HepG2 (cell line): ENCODE data around the gene GFRA4. TPM values are rescaled to one million over a fixed set of nuclear protein-coding genes. Genes with fewer than 3 reads are reported as not detected.

ENCODE experiments used
- ATAD3A ChIP-seq: sonication (generic); formaldehyde crosslinking; IDR thresholded peaks from 2 replicates; pipeline ENCODE4 v1.4.0; 2020; ENCODE audit warnings: missing genetic modification reagents
- BORCS8-MEF2B ChIP-seq: sonication (generic); formaldehyde crosslinking; IDR thresholded peaks from 2 replicates; pipeline ENCODE4 v1.8.0; 2022; ENCODE audit warnings: mild to moderate bottlenecking, missing genetic modification reagents
- FOXO4 ChIP-seq: sonication (generic); formaldehyde crosslinking; conservative IDR thresholded peaks from 2 replicates; pipeline ENCODE4 v1.8.1; 2023; ENCODE audit warnings: missing genetic modification reagents
- GATAD1 ChIP-seq: IDR thresholded peaks from 2 replicates; pipeline ENCODE4 v1.6.1; 2016; ENCODE audit warnings: missing genetic modification reagents, missing compliant biosample characterization
- HNRNPK ChIP-seq: fragments of 200-400 bp; formaldehyde crosslinking; IDR thresholded peaks from 2 replicates; pipeline ENCODE4 v1.6.1; 2018; ENCODE audit warnings: low read length, low read depth, moderate library complexity, mild to moderate bottlenecking; ENCODE audit not compliant: poor library complexity, severe bottlenecking
- HOXA9 ChIP-seq: sonication (generic); formaldehyde crosslinking; IDR thresholded peaks from 2 replicates; pipeline ENCODE4 v1.8.1; 2022; ENCODE audit warnings: missing genetic modification reagents, mild to moderate bottlenecking, moderate library complexity, borderline replicate concordance
- KAT7 ChIP-seq: IDR thresholded peaks from 2 replicates; pipeline ENCODE4 v1.6.1; 2018; ENCODE audit warnings: borderline replicate concordance, missing compliant biosample characterization
- KLF13 ChIP-seq: sonication (generic); formaldehyde crosslinking; IDR thresholded peaks from 2 replicates; pipeline ENCODE4 v1.4.0; 2020; ENCODE audit warnings: mild to moderate bottlenecking, missing genetic modification reagents
- KLF16 ChIP-seq, 2 experiments: sonication (generic) in 1 of 2; formaldehyde crosslinking in 1 of 2; IDR thresholded peaks; 2 replicates each; pipeline versions ENCODE4 v1.6.1 to v1.8.0; 2016 to 2023; ENCODE audit warnings: missing genetic modification reagents in 2 of 2, missing compliant biosample characterization in 1 of 2
- RFX3 ChIP-seq: IDR thresholded peaks from 2 replicates; pipeline ENCODE4 v1.6.1; 2016; ENCODE audit warnings: missing biosample characterization, missing genetic modification reagents
- RFXANK ChIP-seq: IDR thresholded peaks from 2 replicates; pipeline ENCODE4 v1.6.1; 2016
- RNF2 ChIP-seq: fragments of 450-650 bp; conservative IDR thresholded peaks from 2 replicates; pipeline ENCODE4 v1.6.1; 2016; ENCODE audit warnings: low read depth
- XRCC5 ChIP-seq: fragments of 200-400 bp; formaldehyde crosslinking; optimal IDR thresholded peaks from 2 replicates; pipeline ENCODE3; 2017; ENCODE audit warnings: mild to moderate bottlenecking, low read length
- ZBTB3 ChIP-seq: sonication (generic); formaldehyde crosslinking; IDR thresholded peaks from 2 replicates; pipeline ENCODE4 v1.4.0; 2020; ENCODE audit warnings: low read depth, mild to moderate bottlenecking, moderate library complexity, missing genetic modification reagents, borderline replicate concordance
- ZBTB34 ChIP-seq: sonication (generic); formaldehyde crosslinking; IDR thresholded peaks from 2 replicates; pipeline ENCODE4 v1.8.0; 2022; ENCODE audit warnings: mild to moderate bottlenecking, missing genetic modification reagents
- ZFY ChIP-seq: sonication (generic); formaldehyde crosslinking; IDR thresholded peaks from 2 replicates; pipeline ENCODE4 v1.4.0; 2020; ENCODE audit warnings: missing genetic modification reagents
- ZNF280B ChIP-seq: sonication (generic); formaldehyde crosslinking; IDR thresholded peaks from 2 replicates; pipeline ENCODE4 v1.5.0; 2020; ENCODE audit warnings: missing genetic modification reagents, mild to moderate bottlenecking, borderline replicate concordance
- ZNF317 ChIP-seq: sonication (generic); formaldehyde crosslinking; IDR thresholded peaks from 2 replicates; pipeline ENCODE4 v1.5.0; 2020; ENCODE audit warnings: mild to moderate bottlenecking, missing genetic modification reagents
- ZNF33A ChIP-seq: sonication (generic); formaldehyde crosslinking; IDR thresholded peaks from 2 replicates; pipeline ENCODE4 v1.5.1; 2020; ENCODE audit warnings: missing genetic modification reagents, mild to moderate bottlenecking, moderate library complexity, borderline replicate concordance
- ZNF432 ChIP-seq: sonication (generic); formaldehyde crosslinking; IDR thresholded peaks from 2 replicates; pipeline ENCODE4 v1.5.0; 2020; ENCODE audit warnings: missing genetic modification reagents, mild to moderate bottlenecking, borderline replicate concordance
- ZNF530 ChIP-seq: sonication (generic); formaldehyde crosslinking; IDR thresholded peaks from 2 replicates; pipeline ENCODE4 v1.5.0; 2020; ENCODE audit warnings: low read depth, mild to moderate bottlenecking, missing genetic modification reagents
- ZNF558 ChIP-seq: sonication (generic); formaldehyde crosslinking; IDR thresholded peaks from 2 replicates; pipeline ENCODE4 v1.9.0; 2022; ENCODE audit warnings: mild to moderate bottlenecking, missing genetic modification reagents, borderline replicate concordance
- ZNF704 ChIP-seq: sonication (generic); formaldehyde crosslinking; IDR thresholded peaks from 2 replicates; pipeline ENCODE4 v1.8.1; 2023; ENCODE audit warnings: mild to moderate bottlenecking, inconsistent platforms, moderate library complexity, missing genetic modification reagents, borderline replicate concordance
- ZNF766 ChIP-seq: sonication (generic); formaldehyde crosslinking; IDR thresholded peaks from 2 replicates; pipeline ENCODE4 v1.5.0; 2020; ENCODE audit warnings: missing genetic modification reagents, borderline replicate concordance
- ZSCAN30 ChIP-seq: sonication (generic); formaldehyde crosslinking; IDR thresholded peaks from 2 replicates; pipeline ENCODE4 v1.5.0; 2020; ENCODE audit warnings: mild to moderate bottlenecking, missing genetic modification reagents
- polyA plus RNA-seq, 8 experiments: library from polyadenylated mRNA; depleted of rRNA in 3 of 8; stranded (reverse) in 7 of 8; unstranded in 1 of 8; fragments of >200 nt; fragmentation: Illumina TruSeq in 4 of 8; extraction: Trizol in 4 of 8; gene quantifications; 2 replicates each; pipeline versions ENCODE4 v1.2.1 to v1.2.3, GENCODE V29; 2011 to 2016; ENCODE audit warnings: low read depth in 4 of 8, missing spikeins in 1 of 8, mixed read lengths in 1 of 8; ENCODE audit not compliant: insufficient read depth in 1 of 8
- total RNA-seq, 5 experiments: library from RNA; depleted of rRNA; stranded (reverse); fragments of >200 nt; fragmentation: Illumina TruSeq; extraction: Trizol; gene quantifications; 2 replicates each; pipeline ENCODE4 v1.2.3, GENCODE V29; 2016; ENCODE audit warnings: low read depth in 1 of 5

The GFRA4 gene
- total and polyA plus RNA-seq, 2 of the 13 experiments (the other 11 are each of a cell fraction or from before 2014, with no cell fraction given): not detected

- TF ChIP-seq ZBTB3 (CRISPR knock-in tag) (no peak), ZFY (CRISPR knock-in tag) (peak; percentile 32; the same call in 1 of the 2 replicates), GATAD1 (CRISPR knock-in tag) (0 out of 2 replicates have a peak, but pooled peaks have one; percentile 45), KLF13 (CRISPR knock-in tag) (no peak), BORCS8-MEF2B (0 out of 2 replicates have a peak, but pooled peaks have one; percentile 35), ZNF33A (CRISPR knock-in tag) (no peak), KAT7 (CRISPR knock-in tag) (no peak), ZNF558 (CRISPR knock-in tag) (no peak), ZNF317 (CRISPR knock-in tag) (no peak), RNF2 (no peak), XRCC5 (peak; percentile 86), ZNF280B (CRISPR knock-in tag) (no peak), ZSCAN30 (CRISPR knock-in tag) (no peak), ZNF530 (CRISPR knock-in tag) (no peak), HOXA9 (CRISPR knock-in tag) (no peak), ZNF432 (CRISPR knock-in tag) (no peak), HNRNPK (no peak), FOXO4 (no peak), ZNF704 (CRISPR knock-in tag) (no peak), ZBTB34 (CRISPR knock-in tag) (no peak), ATAD3A (CRISPR knock-in tag) (no peak), ZNF766 (CRISPR knock-in tag) (0 out of 2 replicates have a peak, but pooled peaks have one; percentile 22), RFX3 (CRISPR knock-in tag) (no peak), RFXANK (CRISPR knock-in tag) (no peak), KLF16 (CRISPR knock-in tag; IDR thresholded peaks at IDR 0.05) (peak in 1 of 2 experiments; percentile 68; a peak in 1 of 4 replicates)
Observed at GRCh38 chr20:3710703-3711483, 47.7 kb upstream of the GFRA4 start (continued).
